Activated T-cell treated with anti-CD3 and anti-CD28 coated beads for 4 hours (primary cell): Measurements from ENCODE around the gene MASP1.
"Not testable (repeated sequence)": the region's sequence is repeated elsewhere in the genome, so short reads cannot be mapped to it uniquely, and the experiment has no call there.

Source experiments
- DNase-seq: peaks from one replicate; pipeline ENCODE4 v3.0.0-alpha.2; 2020

Gene MASP1

DNA sequence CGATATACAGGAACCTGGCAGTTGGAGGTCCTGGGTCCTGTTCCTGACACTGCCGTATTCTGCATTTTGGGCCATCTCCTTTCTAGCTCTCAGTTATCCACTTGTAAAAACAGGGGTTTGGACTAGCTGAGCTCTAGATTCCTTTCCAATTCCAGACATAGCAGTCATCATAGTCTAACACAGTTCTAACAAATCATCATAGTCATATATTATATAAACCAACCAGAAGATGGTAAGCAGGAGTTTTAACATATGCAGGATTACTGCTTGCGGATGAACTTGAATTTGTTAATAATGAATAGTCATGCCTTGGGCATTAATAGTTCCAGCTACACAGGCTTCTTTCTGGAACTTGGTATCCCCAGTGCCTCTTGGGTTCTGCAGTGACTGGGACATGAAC lies 26.6 kb downstream of the MASP1 start:
- DNase-seq: no peak

DNA sequence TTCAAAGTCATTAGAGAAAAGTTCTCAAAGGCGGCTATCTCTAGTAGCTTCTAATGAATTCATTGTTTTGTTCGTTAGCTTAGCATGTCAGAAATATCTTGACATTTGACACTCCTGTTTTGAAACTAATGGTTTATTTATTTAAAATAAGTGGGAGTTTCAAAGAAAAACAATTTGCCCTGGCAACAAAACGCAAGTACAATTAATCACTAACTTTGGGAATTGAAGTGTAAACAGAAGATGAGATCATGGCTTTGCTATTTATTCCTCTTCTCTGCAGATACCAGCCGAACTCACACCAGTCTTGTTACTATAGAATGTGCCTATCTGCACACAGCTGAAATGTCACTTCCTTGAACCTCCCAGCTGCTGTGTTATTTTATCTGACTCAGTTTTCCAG lies 27.5 kb downstream of the MASP1 start:
- DNase-seq: no peak

GRCh38 chr3:187263270-187263669 lies 28.3 kb downstream of the MASP1 start:
- DNase-seq: no peak

- DNase-seq: no peak
Observed at GRCh38 chr3:187262360-187262759, 29.2 kb downstream of the MASP1 start.

DNA sequence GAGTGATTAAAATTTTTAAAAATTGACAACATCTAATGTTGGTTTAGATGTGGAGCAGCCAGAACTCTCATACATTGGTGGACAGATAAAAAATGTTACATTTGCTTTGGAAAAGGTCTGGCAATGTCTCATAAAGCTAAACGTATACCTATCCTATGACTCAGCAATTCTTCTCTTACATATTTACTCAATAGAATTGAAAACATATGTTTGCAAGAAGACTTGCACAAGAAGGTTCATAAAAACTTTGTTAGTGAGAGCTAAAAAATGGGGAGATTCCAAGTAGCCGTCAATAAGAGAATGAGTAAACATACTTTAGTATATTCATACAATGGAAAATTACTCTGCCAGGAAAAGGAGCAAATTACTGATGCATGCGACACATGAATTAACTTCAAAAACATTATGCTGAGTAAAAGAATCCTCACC lies 30.0 kb downstream of the MASP1 start:
- no peak for DNase-seq

DNA sequence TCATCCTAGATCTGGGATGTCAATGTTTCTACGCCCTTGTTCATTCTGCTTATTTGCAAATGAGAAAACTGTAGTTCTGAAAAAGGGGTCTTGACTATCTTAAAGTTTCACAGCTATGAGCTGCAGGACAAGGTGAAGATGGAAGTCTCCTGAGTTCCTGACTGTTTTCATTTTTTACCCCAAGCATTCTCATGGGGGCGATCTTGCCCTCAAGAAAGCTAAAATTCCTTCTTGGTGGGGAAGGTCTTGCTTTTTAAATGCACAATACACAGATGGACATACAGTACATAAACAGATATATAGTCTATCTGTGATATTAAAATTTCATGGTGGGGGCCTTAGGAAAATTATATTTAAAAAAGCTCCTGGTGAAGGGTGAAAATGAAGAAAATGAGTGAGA lies 32.4 kb downstream of the MASP1 start:
- no peak for DNase-seq

- no peak for DNase-seq
Observed at GRCh38 chr3:187257992-187258692, 33.4 kb downstream of the MASP1 start.

DNA sequence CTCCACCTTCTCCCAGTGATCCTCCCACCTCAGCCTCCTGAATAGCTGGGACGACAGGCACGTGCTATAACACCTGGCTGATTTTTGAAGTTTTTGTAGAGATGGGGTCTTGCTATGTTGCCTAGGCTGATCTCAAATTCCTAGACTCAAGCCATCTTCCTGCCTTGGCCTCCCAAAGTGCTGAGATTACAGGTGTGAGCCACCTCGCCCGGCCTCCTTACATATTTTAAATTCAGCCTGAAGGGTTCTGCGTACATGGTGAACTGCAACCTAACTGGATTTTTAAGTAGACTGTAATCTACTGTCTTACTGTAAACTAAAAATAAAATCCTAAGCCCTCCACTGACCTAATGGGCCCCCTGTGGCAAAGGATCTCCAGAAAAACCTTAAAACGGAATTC lies 34.1 kb downstream of the MASP1 start:
- no peak for DNase-seq

GRCh38 chr3:187256051-187256616 lies 35.4 kb downstream of the MASP1 start:
- DNase-seq: no peak

DNA sequence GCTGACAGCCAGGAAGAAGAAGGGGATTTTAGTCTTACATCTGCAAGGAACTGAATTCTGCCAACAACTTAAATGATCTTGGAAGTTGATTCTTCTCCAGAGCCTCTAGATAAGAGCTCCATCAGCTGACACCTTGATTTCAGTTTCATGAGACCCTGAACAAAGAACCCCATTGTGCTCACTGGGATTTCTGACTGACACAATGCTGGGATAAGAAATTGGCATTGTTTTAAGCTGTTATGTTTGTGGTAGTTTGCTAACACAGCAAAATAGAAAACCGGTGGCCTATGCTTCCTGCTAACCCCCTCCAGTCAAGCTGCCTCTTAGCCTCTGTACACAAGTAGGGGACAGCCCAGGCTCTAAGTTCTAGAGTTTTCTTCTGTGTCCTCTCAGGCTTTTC lies 36.2 kb downstream of the MASP1 start:
- DNase-seq: no peak

GRCh38 chr3:187252311-187252710 lies 39.2 kb downstream of the MASP1 start:
- no peak for DNase-seq

DNA sequence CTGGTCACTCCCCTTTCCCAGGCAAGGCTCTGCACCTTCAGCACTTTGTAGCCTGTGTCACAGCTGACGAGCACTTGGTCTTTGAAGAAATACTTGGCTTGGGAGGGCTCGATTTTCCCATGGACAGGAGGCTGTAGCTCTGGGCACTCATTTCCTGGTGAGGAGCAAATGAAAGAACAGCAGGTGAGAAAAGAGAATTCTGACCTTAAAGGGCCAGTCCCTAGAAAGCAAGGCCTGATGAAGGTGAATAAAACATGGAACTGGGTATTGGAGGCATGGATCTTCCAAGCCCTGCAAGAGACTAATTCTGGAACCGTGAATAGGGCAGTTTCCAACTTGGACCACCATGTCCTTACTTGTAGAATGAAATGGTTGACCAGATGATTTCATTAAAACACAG lies 39.9 kb downstream of the MASP1 start:
- no peak for DNase-seq

- no peak for DNase-seq
Observed at GRCh38 chr3:187247398-187247797, 44.1 kb downstream of the MASP1 start.

DNA sequence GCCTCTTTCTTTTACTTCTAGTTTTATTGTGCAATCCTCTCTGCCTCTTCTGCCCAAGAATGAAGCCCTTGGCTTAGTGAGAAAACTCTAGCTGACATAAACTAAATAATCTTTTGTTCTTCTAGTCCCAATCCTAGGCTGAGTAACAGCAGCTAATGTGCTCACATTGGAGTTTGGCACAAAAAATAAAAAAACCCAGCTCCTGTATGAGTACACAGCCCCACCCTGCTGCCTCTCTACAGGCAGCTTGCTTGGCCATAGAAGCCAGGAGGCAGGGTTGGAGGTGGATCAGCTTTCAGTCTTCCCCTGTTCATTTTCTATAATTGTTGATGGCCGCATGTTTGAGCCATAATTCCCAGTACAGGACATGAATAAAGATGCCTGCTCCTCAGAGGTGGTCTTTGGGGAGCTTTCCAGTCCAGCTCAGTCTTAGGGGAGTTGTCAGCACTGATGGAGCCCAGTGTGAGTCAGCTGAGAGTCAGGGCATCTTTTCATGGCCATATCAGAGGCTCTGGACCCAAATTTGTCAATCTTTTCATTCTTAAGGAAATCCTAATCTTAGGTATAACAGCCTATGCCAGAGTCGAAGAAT lies 47.5 kb downstream of the MASP1 start:
- DNase-seq: no peak

DNA sequence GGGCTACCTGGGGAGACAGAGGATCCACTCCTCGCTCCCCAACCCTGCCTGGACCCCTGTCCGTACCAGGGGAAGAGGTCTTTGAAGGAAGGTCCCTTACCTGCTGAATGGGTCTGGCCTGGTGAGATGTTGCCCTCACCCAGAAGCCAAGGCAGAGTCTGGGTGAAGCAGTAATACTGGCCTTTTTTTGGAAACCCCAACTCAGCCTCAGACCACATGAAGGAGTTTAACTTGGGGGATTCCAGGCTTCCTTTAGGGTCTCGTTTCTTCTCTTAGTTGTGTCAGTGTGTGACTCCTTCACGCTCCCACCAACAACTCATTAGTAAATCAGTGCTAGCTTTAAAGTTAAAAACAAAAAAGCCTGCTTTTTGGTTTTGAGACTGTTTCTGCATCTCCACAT lies 48.6 kb downstream of the MASP1 start:
- no peak for DNase-seq

GRCh38 chr3:187242435-187242834 lies 49.1 kb downstream of the MASP1 start:
- no peak for DNase-seq

- not testable (repeated sequence) for DNase-seq
Observed at GRCh38 chr3:187238835-187239234, 52.7 kb downstream of the MASP1 start.

GRCh38 chr3:187238239-187238638 lies 53.3 kb downstream of the MASP1 start:
- no peak for DNase-seq

GRCh38 chr3:187237741-187238140 lies 53.8 kb downstream of the MASP1 start:
- no peak for DNase-seq

GRCh38 chr3:187236962-187237361 lies 54.6 kb downstream of the MASP1 start:
- no peak for DNase-seq

GRCh38 chr3:187230011-187230410 lies 61.5 kb downstream of the MASP1 start:
- DNase-seq: no peak

DNA sequence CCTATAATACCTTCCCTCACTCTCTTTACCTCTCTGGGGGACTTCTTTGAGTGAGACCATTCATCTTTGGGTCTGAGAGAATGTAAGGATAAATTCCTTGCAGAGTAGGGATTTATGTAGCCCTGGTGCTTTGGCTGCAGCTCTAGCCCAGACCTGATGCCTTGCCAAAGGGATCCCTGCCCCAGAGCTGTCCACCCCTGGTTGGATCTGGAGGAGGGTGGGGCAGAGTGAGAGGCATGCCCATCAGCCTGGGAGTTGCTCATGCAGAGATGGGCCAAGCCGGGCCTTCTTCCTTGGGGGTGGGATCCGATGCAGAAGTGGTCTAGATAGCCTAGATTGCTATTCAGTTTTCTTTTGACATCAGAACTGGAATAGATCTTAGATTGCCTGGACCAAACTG lies 62.8 kb downstream of the MASP1 start:
- DNase-seq: no peak

DNA sequence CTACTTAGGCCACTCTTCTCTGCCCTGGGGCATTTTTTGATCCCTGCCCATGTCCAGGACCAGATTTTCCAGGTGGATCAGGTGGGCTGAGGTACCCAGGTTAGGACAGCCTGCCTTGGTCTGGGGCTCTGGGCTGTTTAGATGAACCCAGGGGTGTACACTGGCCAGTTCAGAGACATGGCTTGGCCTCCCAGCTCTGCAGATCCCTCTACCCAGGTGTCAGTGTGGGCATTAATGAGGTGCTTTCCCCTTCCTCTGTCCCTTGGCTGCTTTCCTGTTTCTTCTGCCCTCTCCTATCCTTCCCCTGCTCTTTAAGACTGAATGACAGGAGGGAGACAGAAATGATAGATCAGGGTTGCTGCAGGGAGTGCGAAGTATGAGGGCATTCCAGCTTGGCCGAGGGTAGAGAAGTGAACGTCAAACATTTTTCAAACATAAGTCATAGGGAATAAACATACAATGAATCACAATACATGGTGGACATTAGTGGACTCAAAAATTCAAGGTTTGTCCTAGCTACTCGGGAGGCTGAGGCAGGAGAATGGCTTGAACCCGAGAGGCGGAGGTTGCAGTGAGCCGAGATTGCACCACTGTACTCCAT lies 63.8 kb downstream of the MASP1 start:
- no peak for DNase-seq

DNA sequence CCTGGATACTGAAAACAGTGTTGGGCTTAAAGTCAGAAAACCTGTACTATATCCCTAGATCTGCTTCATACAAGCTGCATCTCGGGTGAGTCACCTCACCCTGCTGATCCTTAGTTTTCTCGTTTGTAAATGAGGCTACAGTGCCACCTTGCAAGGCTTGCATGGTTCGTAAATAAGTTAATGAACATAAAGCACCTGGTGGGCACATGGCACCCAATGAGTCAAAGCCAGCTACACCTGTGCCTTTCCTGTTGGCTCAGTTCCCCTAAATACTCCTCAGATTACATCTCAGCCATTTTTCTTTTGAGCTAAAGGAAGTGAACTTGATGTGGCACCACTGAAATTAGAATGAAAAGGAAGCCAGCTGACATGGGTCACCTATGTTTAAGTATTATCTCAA lies 67.7 kb downstream of the MASP1 start:
- DNase-seq: no peak
